ENCODE measurements around the gene RBM4B. TPM values are rescaled to one million over a fixed set of nuclear protein-coding genes. Genes with fewer than 3 reads are reported as not detected.

RBM4B gene
- total and polyA plus RNA-seq, 4 donors, result 7.1 to 13.8 (median 10.6) TPM

DNA sequence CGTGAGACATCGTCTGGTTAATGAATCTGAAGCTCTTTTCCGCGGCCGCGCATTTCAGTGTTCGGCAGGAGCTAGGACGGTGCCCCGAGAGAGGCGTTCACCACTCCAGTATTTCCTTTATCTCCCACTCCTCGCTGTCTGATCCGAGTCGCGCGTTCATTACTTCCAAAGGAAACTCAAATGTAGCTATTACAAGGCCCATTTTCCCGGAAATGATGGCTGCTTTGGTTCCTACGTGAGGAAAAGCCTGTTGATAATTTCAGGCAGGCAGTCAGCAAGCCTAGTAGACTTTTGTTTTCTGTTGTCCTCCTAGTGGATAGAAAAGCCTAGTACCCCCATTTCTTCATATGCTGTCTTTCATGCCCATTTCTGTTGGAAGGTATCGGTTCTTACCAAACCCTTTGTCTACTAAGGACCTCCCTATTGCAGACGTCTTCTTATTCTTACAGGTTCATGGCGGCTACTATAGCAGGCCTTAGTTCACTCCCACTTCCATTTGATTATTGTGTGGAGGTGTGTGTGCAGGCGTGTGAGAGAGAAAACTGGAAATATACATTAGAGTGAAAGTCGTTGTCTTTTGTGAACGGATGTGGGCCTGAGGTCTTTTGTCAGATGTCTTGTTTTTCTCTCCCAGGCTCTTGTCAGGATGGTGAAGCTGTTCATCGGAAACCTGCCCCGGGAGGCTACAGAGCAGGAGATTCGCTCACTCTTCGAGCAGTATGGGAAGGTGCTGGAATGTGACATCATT, 38.4 kb downstream of the RBM4B start:
- 12% methylated on average over 27 of the region's 27 CpGs for WGBS
- TF ChIP-seq SP1 (IDR thresholded peaks at IDR 0.05), result no peak
- TF ChIP-seq TAF1 (conservative IDR thresholded peaks at IDR 0.05), result no peak
- TF ChIP-seq RAD21 (IDR thresholded peaks at IDR 0.05), result peak in 1 of 2 donors; percentile 13
- TF ChIP-seq, protein P1, sequence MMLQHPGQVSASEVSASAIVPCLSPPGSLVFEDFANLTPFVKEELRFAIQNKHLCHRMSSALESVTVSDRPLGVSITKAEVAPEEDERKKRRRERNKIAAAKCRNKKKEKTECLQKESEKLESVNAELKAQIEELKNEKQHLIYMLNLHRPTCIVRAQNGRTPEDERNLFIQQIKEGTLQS (IDR thresholded peaks at IDR 0.05), result no peak
- Histone ChIP-seq H3K36me3 (ENCODE audit: control insufficient read depth in 4 of 4, insufficient read depth in 3 of 4, low read depth in 1 of 4, low read length in 3 of 4) (peaks cover 8 to 34% (median 23%) of the 10 kb centered on the region in 4 donors), H3K9ac (ENCODE audit: low read depth in 1 of 2, low read length in 2 of 2) (peak overlapping the region; percentile 75 to 79), H3K27me3 (ENCODE audit: control insufficient read depth in 4 of 4, insufficient read depth in 4 of 4, low read length in 3 of 4) (no peaks in the 10 kb centered on the region), H3K9me3 (ENCODE audit: control insufficient read depth in 4 of 4, low read length in 3 of 4) (no peaks in the 10 kb centered on the region), H3K27ac (ENCODE audit: low read depth in 1 of 2, low read length in 2 of 2) (peak overlapping the region; percentile 81 to 90), H3K4me3 (ENCODE audit: low read depth in 1 of 3, low read length in 3 of 3) (peak overlapping the region; percentile 84 to 92 (median 88)), H3K4me1 (ENCODE audit: control insufficient read depth in 4 of 4, insufficient read depth in 4 of 4, low read length in 3 of 4) (peaks cover 9 to 65% (median 50%) of the 10 kb centered on the region in 4 donors)
- DNase-seq (ENCODE audit: low spot score), result no peak

DNA sequence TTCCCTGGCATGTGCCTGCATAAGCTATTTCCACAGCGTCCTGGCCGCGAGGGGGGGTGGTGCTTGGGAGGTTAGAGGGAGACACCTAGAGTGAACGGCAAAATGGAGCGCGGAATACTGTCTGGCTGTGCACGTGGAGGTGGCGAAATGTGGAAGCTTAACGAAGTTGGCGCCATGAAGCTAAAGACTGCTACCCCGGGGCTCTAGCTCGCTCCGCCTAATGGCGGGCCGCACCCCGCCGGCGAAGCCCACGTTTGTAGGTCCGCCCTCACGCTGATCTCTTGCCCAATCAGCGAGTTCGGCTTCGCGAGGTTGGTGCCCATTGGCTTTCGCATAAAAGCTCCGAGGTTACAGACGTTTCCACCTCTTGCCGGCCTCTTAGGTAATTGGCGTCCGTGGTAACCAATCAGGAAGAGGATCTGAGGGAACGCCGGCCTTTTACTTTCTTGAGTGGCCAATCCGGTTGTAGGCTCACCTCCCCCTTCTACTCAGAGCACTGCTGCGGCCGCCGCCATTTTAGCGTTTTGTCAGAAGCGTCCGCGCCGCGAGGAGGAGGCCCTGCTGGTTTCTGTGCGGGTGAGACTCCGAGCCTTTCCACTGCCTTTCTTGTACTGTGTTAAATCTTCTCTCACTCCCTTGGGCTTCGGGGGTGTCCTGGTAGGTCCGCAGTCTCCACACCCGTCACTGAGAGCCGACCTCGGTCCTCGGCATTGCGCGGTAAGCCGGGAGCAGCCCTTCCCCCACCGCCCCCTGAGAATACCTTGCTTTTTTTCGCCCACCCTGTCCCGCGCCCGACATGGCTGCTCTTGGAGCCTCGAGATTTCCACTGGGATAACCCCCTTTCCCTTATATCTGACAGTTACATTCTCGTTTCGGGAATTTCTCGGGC, 39.3 kb downstream of the RBM4B start, which contains the start of gene RBM4:
TSS of gene RBM4 (plus strand) at position 527 of the 889 bp plus-strand sequence. CDS start 1,009 bp downstream, outside the sequence.
- TF ChIP-seq FOXA2 (IDR thresholded peaks at IDR 0.05) (no peak), YY1 (IDR thresholded peaks at IDR 0.05) (peak; percentile 99), EGR1 (IDR thresholded peaks at IDR 0.05; ENCODE audit: low read depth in 2 of 2) (peak in 1 of 2 donors; percentile 48), JUND (IDR thresholded peaks at IDR 0.05) (peak in 1 of 2 donors; percentile 52), FOXA1 (IDR thresholded peaks at IDR 0.05) (no peak), RXRA (IDR thresholded peaks at IDR 0.05) (peak; percentile 27 to 43), HNF4G (IDR thresholded peaks at IDR 0.05) (no peak), RAD21 (IDR thresholded peaks at IDR 0.05) (peak in 1 of 2 donors; percentile 20), GABPA (IDR thresholded peaks at IDR 0.05 in 1 of 2, conservative IDR thresholded peaks at IDR 0.05 in 1 of 2) (peak in 1 of 2 donors; percentile 34), HNF4A (conservative IDR thresholded peaks at IDR 0.05) (no peak), TAF1 (conservative IDR thresholded peaks at IDR 0.05) (no peak), NR2F2 (IDR thresholded peaks at IDR 0.05) (no peak), SP1 (IDR thresholded peaks at IDR 0.05) (peak; percentile 94)
- TF ChIP-seq, protein P2, sequence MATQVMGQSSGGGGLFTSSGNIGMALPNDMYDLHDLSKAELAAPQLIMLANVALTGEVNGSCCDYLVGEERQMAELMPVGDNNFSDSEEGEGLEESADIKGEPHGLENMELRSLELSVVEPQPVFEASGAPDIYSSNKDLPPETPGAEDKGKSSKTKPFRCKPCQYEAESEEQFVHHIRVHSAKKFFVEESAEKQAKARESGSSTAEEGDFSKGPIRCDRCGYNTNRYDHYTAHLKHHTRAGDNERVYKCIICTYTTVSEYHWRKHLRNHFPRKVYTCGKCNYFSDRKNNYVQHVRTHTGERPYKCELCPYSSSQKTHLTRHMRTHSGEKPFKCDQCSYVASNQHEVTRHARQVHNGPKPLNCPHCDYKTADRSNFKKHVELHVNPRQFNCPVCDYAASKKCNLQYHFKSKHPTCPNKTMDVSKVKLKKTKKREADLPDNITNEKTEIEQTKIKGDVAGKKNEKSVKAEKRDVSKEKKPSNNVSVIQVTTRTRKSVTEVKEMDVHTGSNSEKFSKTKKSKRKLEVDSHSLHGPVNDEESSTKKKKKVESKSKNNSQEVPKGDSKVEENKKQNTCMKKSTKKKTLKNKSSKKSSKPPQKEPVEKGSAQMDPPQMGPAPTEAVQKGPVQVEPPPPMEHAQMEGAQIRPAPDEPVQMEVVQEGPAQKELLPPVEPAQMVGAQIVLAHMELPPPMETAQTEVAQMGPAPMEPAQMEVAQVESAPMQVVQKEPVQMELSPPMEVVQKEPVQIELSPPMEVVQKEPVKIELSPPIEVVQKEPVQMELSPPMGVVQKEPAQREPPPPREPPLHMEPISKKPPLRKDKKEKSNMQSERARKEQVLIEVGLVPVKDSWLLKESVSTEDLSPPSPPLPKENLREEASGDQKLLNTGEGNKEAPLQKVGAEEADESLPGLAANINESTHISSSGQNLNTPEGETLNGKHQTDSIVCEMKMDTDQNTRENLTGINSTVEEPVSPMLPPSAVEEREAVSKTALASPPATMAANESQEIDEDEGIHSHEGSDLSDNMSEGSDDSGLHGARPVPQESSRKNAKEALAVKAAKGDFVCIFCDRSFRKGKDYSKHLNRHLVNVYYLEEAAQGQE (IDR thresholded peaks at IDR 0.05), result peak; percentile 77
- TF ChIP-seq, protein P1 (IDR thresholded peaks at IDR 0.05), result peak; percentile 54
- TF ChIP-seq, protein P3, sequence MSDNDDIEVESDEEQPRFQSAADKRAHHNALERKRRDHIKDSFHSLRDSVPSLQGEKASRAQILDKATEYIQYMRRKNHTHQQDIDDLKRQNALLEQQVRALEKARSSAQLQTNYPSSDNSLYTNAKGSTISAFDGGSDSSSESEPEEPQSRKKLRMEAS (IDR thresholded peaks at IDR 0.05), result peak; percentile 70
- TF ChIP-seq, protein P4, sequence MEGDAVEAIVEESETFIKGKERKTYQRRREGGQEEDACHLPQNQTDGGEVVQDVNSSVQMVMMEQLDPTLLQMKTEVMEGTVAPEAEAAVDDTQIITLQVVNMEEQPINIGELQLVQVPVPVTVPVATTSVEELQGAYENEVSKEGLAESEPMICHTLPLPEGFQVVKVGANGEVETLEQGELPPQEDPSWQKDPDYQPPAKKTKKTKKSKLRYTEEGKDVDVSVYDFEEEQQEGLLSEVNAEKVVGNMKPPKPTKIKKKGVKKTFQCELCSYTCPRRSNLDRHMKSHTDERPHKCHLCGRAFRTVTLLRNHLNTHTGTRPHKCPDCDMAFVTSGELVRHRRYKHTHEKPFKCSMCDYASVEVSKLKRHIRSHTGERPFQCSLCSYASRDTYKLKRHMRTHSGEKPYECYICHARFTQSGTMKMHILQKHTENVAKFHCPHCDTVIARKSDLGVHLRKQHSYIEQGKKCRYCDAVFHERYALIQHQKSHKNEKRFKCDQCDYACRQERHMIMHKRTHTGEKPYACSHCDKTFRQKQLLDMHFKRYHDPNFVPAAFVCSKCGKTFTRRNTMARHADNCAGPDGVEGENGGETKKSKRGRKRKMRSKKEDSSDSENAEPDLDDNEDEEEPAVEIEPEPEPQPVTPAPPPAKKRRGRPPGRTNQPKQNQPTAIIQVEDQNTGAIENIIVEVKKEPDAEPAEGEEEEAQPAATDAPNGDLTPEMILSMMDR (IDR thresholded peaks at IDR 0.05; ENCODE audit: low read depth, low read length, missing input control), result no peak
- TF ChIP-seq, protein P5, sequence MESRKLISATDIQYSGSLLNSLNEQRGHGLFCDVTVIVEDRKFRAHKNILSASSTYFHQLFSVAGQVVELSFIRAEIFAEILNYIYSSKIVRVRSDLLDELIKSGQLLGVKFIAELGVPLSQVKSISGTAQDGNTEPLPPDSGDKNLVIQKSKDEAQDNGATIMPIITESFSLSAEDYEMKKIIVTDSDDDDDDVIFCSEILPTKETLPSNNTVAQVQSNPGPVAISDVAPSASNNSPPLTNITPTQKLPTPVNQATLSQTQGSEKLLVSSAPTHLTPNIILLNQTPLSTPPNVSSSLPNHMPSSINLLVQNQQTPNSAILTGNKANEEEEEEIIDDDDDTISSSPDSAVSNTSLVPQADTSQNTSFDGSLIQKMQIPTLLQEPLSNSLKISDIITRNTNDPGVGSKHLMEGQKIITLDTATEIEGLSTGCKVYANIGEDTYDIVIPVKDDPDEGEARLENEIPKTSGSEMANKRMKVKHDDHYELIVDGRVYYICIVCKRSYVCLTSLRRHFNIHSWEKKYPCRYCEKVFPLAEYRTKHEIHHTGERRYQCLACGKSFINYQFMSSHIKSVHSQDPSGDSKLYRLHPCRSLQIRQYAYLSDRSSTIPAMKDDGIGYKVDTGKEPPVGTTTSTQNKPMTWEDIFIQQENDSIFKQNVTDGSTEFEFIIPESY (IDR thresholded peaks at IDR 0.05), result peak; percentile 66

More for the DNA sequence above, 39.3 kb downstream of the RBM4B start, which contains the start of gene RBM4:
- H3K4me1 ChIP-seq (ENCODE audit: control insufficient read depth in 4 of 4, insufficient read depth in 4 of 4, low read length in 3 of 4), result peaks cover 5 to 57% (median 47%) of the 10 kb centered on the region in 4 donors
- no peaks in the 10 kb centered on the region for H3K27me3 ChIP-seq (ENCODE audit: control insufficient read depth in 4 of 4, insufficient read depth in 4 of 4, low read length in 3 of 4)
- peak; percentile 97 for DNase-seq (ENCODE audit: low spot score)
- WGBS, result under 1% methylated on average over 63 of the region's 63 CpGs
- peak within 1 kb of the TSS; percentile 75 to 79 for H3K9ac ChIP-seq (ENCODE audit: low read depth in 1 of 2, low read length in 2 of 2)
- H3K9me3 ChIP-seq (ENCODE audit: control insufficient read depth in 4 of 4, low read length in 3 of 4), result no peaks in the 10 kb centered on the region
- peak within 1 kb of the TSS; percentile 81 to 90 for H3K27ac ChIP-seq (ENCODE audit: low read depth in 1 of 2, low read length in 2 of 2)
- H3K4me3 ChIP-seq (ENCODE audit: low read depth in 1 of 3, low read length in 3 of 3), result peak within 1 kb of the TSS; percentile 84 to 92 (median 88)
- peaks cover 3 to 28% (median 15%) of the 10 kb centered on the region in 4 donors for H3K36me3 ChIP-seq (ENCODE audit: control insufficient read depth in 4 of 4, insufficient read depth in 3 of 4, low read depth in 1 of 4, low read length in 3 of 4)

Data from liver (tissue), 9 donors.